ENCODE measurements around the gene MIPEP.

The MIPEP gene

GRCh38 chr13:23680845-23681669 lies 208.1 kb downstream of the MIPEP start:
- no peak for DNase-seq (ENCODE audit: low read depth in 2 of 2)
